ENCODE measurements around the gene LHB. TPM values are rescaled to one million over a fixed set of nuclear protein-coding genes. Genes with fewer than 3 reads are reported as not detected.

LHB gene
- total RNA-seq, 4 donors from 2014 or later, result 2.6 TPM; not detected in 3

DNA sequence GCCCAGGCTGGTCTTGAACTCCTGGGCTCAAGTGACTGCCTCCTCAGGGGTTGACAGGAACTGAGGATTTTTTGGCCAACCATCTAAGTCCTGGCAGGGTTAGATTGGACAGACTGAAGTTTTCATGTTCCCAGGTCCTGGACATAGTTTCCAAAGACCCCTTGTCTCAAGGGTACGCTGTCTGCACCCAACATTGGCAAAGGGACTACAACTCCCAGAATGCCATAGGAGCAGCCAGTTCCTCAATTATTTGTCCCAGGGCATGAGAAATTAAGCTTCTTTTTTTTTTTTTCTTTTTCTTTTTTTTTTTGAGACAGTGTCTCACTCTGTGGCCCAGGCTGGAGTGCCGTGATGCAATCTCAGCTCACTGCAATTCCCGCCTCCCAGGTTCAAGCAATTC is 30.7 kb downstream of the LHB start:
- H3K4me1 ChIP-seq, result peaks cover 0 to 18% (median 4%) of the 10 kb centered on the region in 4 donors
- WGBS, 2 donors, result 87 to 95% methylated on average over 3 of the region's 3 CpGs
- TF ChIP-seq EP300 (IDR thresholded peaks at IDR 0.05) (no peak), POLR2A (IDR thresholded peaks at IDR 0.05) (no peak)
- TF ChIP-seq, protein P1, sequence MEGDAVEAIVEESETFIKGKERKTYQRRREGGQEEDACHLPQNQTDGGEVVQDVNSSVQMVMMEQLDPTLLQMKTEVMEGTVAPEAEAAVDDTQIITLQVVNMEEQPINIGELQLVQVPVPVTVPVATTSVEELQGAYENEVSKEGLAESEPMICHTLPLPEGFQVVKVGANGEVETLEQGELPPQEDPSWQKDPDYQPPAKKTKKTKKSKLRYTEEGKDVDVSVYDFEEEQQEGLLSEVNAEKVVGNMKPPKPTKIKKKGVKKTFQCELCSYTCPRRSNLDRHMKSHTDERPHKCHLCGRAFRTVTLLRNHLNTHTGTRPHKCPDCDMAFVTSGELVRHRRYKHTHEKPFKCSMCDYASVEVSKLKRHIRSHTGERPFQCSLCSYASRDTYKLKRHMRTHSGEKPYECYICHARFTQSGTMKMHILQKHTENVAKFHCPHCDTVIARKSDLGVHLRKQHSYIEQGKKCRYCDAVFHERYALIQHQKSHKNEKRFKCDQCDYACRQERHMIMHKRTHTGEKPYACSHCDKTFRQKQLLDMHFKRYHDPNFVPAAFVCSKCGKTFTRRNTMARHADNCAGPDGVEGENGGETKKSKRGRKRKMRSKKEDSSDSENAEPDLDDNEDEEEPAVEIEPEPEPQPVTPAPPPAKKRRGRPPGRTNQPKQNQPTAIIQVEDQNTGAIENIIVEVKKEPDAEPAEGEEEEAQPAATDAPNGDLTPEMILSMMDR (IDR thresholded peaks at IDR 0.05), result no peak
- H3K4me3 ChIP-seq, result no peak overlapping the region
- H3K36me3 ChIP-seq, result peaks cover under 1 to 92% (median 24%) of the 10 kb centered on the region in 3 donors
- no peaks in the 10 kb centered on the region for H3K9me3 ChIP-seq
- no peak overlapping the region for H3K27ac ChIP-seq
- no peaks in the 10 kb centered on the region for H3K27me3 ChIP-seq
- no peak for DNase-seq (ENCODE audit: low spot score in 2 of 2)

DNA sequence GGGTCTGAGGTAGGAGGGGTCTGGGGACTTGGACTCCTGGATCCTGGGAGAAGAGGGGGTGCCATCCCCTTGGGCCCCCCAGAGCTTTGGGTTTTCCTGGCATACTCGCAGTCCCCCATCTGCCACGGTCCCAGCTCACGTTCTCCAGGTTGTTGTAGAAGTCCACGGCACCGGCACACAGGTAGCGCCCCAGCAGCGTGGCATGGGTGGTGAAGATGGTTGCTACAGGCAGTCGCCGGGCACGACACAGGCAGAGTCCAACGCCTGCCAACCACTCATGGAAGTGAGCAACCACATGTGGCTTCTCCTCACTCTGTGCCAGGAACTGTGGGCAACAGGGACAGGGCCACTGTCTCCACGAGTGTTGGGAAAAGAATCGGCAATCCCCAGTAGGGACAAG is 31.2 kb downstream of the LHB start:
- H3K36me3 ChIP-seq, result peaks cover 3 to 97% (median 24%) of the 10 kb centered on the region in 3 donors
- peaks cover 0 to 13% (median 0%) of the 10 kb centered on the region in 4 donors for H3K4me1 ChIP-seq
- H3K4me3 ChIP-seq, result no peak overlapping the region
- H3K27ac ChIP-seq, result no peak overlapping the region
- H3K27me3 ChIP-seq, result no peaks in the 10 kb centered on the region
- TF ChIP-seq POLR2A (IDR thresholded peaks at IDR 0.05) (no peak), EP300 (IDR thresholded peaks at IDR 0.05) (no peak)
- TF ChIP-seq, protein P1 (IDR thresholded peaks at IDR 0.05), result no peak
- WGBS, 2 donors, result 94 to 95% methylated on average over 13 of the region's 13 CpGs
- no peaks in the 10 kb centered on the region for H3K9me3 ChIP-seq
- no peak for DNase-seq (ENCODE audit: low spot score in 2 of 2)

DNA sequence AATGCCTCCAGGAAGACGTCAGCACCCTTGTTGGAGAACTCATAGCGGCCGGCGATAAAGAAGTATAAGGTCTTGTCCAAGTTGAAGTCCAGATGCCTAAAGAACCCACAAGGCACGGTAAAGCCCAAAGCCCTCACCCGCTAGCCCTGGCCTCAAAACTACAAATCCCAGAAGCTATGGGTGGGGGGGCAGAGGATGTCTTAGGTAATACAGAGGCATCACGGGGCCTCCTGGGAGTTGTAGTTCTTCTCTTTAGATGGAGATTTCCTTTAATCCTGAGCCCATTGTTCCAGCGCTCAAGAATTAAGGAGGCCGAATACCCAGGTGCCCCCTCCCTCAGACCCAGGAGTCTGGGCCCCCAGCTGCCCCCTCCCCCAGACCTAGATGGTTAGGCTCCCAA is 34.6 kb downstream of the LHB start:
- Histone ChIP-seq H3K9me3 (no peaks in the 10 kb centered on the region), H3K27me3 (no peaks in the 10 kb centered on the region), H3K4me3 (no peak overlapping the region), H3K36me3 (peaks cover 3 to 85% (median 20%) of the 10 kb centered on the region in 3 donors), H3K27ac (no peak overlapping the region), H3K4me1 (peaks cover 0 to 12% (median 0%) of the 10 kb centered on the region in 4 donors)
- WGBS, 2 donors, result 87 to 90% methylated on average over 9 of the region's 9 CpGs
- DNase-seq (ENCODE audit: low spot score in 2 of 2), result no peak
- TF ChIP-seq EP300 (IDR thresholded peaks at IDR 0.05), result no peak

DNA sequence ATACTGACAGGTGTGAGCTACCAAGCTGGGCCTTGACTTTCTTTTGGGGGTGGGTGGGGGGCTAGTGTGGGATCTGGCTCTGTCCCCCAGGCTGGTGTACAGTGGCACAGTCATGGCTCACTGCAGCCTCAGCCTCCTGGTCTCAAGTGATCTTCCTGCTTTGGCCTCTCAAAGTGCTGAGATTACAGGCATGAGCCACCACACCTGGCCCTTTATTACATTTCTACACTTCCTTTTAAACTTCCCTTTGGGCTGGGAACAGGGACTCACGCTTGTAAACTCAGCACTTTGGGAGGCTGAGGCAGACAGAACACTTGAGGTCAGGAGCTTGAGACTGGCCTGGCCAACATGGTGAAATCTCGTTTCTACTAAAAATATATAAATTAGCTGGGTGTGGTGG is 39.8 kb downstream of the LHB start:
- Histone ChIP-seq H3K4me1 (peaks cover 0 to 12% (median 0%) of the 10 kb centered on the region in 4 donors), H3K27ac (no peak overlapping the region), H3K36me3 (peaks cover 3 to 81% (median 5%) of the 10 kb centered on the region in 3 donors)

DNA sequence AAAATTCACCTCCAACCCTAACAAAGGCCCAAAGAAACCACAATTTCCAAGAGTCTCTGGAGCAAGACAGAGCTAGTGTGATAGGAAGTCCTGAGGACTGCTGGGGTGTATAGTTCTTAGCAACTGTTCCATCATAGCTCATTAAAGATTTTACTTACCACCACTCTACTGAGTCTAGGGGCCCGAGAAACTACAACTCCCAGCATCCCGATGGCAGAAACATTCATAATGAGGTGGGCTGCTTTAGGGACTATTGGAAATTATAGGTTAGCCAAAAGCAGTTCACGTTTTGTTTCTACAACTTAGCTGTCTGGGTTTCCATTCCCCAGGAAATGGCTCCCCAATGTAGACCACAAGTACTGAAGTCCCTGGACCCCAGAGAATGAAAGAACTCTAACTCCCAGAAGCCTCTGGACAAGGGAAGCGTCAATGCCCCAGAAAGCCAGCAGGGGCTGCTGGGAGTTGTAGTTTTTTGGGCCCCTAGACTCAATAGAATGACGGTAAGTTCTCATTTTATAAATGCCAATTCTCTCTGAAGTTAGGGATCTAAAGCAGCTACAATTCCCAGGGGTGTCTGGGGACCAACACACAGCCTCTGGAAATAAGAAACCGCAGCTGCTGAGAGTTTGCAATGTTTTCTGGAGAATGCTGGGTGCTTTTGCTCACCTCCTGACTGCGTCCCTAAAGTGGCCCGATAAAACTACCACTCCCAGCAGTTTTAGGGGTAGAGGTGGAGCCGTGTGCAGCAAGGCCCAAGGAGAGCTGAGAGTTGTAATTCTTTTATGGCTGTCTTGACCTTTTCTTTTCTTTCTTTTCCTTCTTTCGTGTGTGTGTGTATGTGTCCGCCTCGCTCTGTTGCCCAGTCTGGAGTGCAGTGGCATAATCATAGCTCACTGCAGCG is 40.7 kb downstream of the LHB start:
- Histone ChIP-seq H3K36me3 (peaks cover 0 to 76% (median 2%) of the 10 kb centered on the region in 3 donors), H3K27me3 (no peaks in the 10 kb centered on the region), H3K4me1 (peaks cover 0 to 12% (median 0%) of the 10 kb centered on the region in 4 donors), H3K4me3 (no peak overlapping the region), H3K27ac (no peak overlapping the region), H3K9me3 (no peaks in the 10 kb centered on the region)
- TF ChIP-seq POLR2A (IDR thresholded peaks at IDR 0.05), result no peak
- TF ChIP-seq, protein P1 (IDR thresholded peaks at IDR 0.05), result no peak
- no peak for TF ChIP-seq EP300 (IDR thresholded peaks at IDR 0.05)
- no peak for DNase-seq (ENCODE audit: low spot score in 2 of 2)
- 83 to 92% methylated on average over 13 of the region's 13 CpGs for WGBS, 2 donors

More for the DNA sequence above, 39.8 kb downstream of the LHB start:
- Histone ChIP-seq H3K4me3 (no peak overlapping the region), H3K27me3 (no peaks in the 10 kb centered on the region), H3K9me3 (no peaks in the 10 kb centered on the region)
- 76 to 88% methylated on average over 2 of the region's 2 CpGs for WGBS, 2 donors
- TF ChIP-seq POLR2A (IDR thresholded peaks at IDR 0.05), result no peak
- no peak for TF ChIP-seq EP300 (IDR thresholded peaks at IDR 0.05)
- TF ChIP-seq, protein P1 (IDR thresholded peaks at IDR 0.05), result no peak
- DNase-seq (ENCODE audit: low spot score in 2 of 2), result no peak
